HG02610 (cell line): ENCODE results near the gene CA5A.
A peak's percentile ranks its signal among the peaks of the same experiment; 100 is the strongest.
"Not testable (repeated sequence)": the region's sequence is repeated elsewhere in the genome, so short reads cannot be mapped to it uniquely, and the experiment has no call there.

Experiments
- ATAC-seq: cut with Tn5 transposase; IDR thresholded peaks from one replicate; pipeline ENCODE4 v1.9.1; 2021; ENCODE audit warnings: mild to moderate bottlenecking, moderate library complexity; ENCODE audit not compliant: unreplicated experiment

Gene CA5A

GRCh38 chr16:87926246-87927194 is 9.8 kb downstream of the CA5A start:
- no peak for ATAC-seq

GRCh38 chr16:87924811-87925670 is 11.3 kb downstream of the CA5A start:
- no peak for ATAC-seq

- no peak for ATAC-seq
Measured at GRCh38 chr16:87924041-87924810, 12.1 kb downstream of the CA5A start.

- no peak for ATAC-seq
Measured at GRCh38 chr16:87922250-87922871, 14.0 kb downstream of the CA5A start.

GRCh38 chr16:87921236-87921773 is 15.0 kb downstream of the CA5A start:
- no peak for ATAC-seq

- no peak for ATAC-seq
Measured at GRCh38 chr16:87919681-87919994, 16.7 kb downstream of the CA5A start.

- no peak for ATAC-seq
Measured at GRCh38 chr16:87918866-87919680, 17.3 kb downstream of the CA5A start.

GRCh38 chr16:87918338-87918737 is 18.0 kb downstream of the CA5A start:
- no peak for ATAC-seq

GRCh38 chr16:87917503-87917902 is 18.8 kb downstream of the CA5A start:
- ATAC-seq: no peak

GRCh38 chr16:87914812-87915211 is 21.5 kb downstream of the CA5A start:
- ATAC-seq: no peak

GRCh38 chr16:87914021-87914725 is 22.2 kb downstream of the CA5A start:
- not testable (repeated sequence) for ATAC-seq

GRCh38 chr16:87912691-87913090 is 23.6 kb downstream of the CA5A start:
- not testable (repeated sequence) for ATAC-seq

- ATAC-seq: not testable (repeated sequence)
Measured at GRCh38 chr16:87911106-87911763, 25.1 kb downstream of the CA5A start.

GRCh38 chr16:87909203-87909935 is 27.0 kb downstream of the CA5A start:
- peak; percentile 68 for ATAC-seq

GRCh38 chr16:87908101-87908500 is 28.2 kb downstream of the CA5A start:
- ATAC-seq: not testable (repeated sequence)

GRCh38 chr16:87905521-87905920 is 30.8 kb downstream of the CA5A start:
- not testable (repeated sequence) for ATAC-seq

- ATAC-seq: not testable (repeated sequence)
Measured at GRCh38 chr16:87904963-87905362, 31.4 kb downstream of the CA5A start.

GRCh38 chr16:87900489-87900888 is 35.8 kb downstream of the CA5A start:
- ATAC-seq: not testable (repeated sequence)
